ENCODE results near the gene EPHA4.

The EPHA4 gene

DNA sequence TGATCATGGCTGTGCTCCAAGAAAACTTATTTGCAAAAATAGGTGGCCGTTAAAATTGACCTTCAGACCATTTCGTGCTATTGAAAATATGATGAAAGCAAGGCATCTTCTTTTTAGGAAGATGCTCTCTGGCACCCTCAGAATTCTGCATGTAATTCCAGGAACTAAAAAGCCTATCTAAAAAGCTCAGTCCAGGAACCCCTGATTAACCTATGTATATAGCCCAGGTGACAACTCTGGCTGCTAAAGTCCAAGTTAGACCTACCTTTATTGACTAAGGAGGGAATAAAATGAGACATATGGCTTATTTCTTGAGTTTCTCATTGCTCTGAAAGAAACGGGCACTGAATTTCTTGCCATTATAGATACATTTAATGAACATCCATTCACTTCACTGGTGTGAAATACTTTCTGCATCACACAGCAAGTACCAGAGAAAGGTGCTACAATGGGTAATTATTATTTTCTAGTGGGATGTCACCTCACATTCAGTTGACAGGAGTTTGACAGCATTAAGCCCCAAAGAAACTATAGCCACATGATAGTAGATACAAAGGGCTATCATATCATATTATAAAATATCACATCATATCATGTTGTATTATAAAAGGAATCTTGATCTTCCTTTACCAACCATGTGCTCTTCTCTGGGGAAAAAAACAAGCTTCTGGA is 83.8 kb downstream of the EPHA4 start:
- Histone ChIP-seq H3K4me3 (ENCODE audit: low read length) (no peak overlapping the region), H3K36me3 (replicated peaks; ENCODE audit: low read depth, low read length) (no peaks in the 10 kb centered on the region), H3K27me3 (ENCODE audit: low read depth, low read length) (no peaks in the 10 kb centered on the region), H3K9ac (ENCODE audit: low read length) (no peak overlapping the region), H3K79me2 (ENCODE audit: low read length) (no peaks in the 10 kb centered on the region), H3K9me3 (ENCODE audit: insufficient read depth, low read length) (no peaks in the 10 kb centered on the region), H4K20me1 (ENCODE audit: insufficient read depth, low read length) (no peaks in the 10 kb centered on the region), H3K4me1 (ENCODE audit: low read length) (peaks cover 9% of the 10 kb centered on the region), H3K4me2 (ENCODE audit: low read length) (no peak overlapping the region), H2AFZ (ENCODE audit: low read depth, low read length) (no peak overlapping the region), H3K27ac (ENCODE audit: low read length) (no peak overlapping the region)
- TF ChIP-seq, protein P1, sequence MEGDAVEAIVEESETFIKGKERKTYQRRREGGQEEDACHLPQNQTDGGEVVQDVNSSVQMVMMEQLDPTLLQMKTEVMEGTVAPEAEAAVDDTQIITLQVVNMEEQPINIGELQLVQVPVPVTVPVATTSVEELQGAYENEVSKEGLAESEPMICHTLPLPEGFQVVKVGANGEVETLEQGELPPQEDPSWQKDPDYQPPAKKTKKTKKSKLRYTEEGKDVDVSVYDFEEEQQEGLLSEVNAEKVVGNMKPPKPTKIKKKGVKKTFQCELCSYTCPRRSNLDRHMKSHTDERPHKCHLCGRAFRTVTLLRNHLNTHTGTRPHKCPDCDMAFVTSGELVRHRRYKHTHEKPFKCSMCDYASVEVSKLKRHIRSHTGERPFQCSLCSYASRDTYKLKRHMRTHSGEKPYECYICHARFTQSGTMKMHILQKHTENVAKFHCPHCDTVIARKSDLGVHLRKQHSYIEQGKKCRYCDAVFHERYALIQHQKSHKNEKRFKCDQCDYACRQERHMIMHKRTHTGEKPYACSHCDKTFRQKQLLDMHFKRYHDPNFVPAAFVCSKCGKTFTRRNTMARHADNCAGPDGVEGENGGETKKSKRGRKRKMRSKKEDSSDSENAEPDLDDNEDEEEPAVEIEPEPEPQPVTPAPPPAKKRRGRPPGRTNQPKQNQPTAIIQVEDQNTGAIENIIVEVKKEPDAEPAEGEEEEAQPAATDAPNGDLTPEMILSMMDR (IDR thresholded peaks at IDR 0.05; ENCODE audit: low read depth, low read length) = no peak
- TF ChIP-seq EZH2phosphoT487 (IDR thresholded peaks at IDR 0.05; ENCODE audit: low read depth) = no peak

DNA sequence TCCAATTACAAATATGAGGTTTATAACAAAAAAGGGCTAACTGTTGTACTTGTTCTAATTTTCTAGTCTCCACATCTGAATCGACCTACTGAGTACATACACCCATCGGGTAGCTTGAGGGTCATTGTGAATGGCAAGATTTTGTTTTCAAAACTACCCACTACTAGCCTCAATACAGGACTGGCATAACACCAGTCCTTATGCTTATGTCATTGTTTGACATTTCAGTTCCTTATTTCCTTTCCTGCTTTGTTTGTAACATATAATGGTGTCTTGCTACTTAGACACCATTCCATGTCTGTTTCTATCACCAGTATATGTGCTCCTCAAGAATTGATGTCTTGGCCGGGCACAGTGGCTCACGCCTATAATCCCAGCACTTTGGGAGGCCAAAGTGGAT is 86.0 kb downstream of the EPHA4 start:
- Histone ChIP-seq H3K4me3 (ENCODE audit: low read length) (no peak overlapping the region), H3K4me2 (ENCODE audit: low read length) (no peak overlapping the region), H4K20me1 (ENCODE audit: insufficient read depth, low read length) (no peaks in the 10 kb centered on the region), H2AFZ (ENCODE audit: low read depth, low read length) (no peak overlapping the region), H3K9ac (ENCODE audit: low read length) (no peak overlapping the region), H3K27me3 (ENCODE audit: low read depth, low read length) (no peaks in the 10 kb centered on the region), H3K27ac (ENCODE audit: low read length) (no peak overlapping the region), H3K36me3 (replicated peaks; ENCODE audit: low read depth, low read length) (no peaks in the 10 kb centered on the region), H3K9me3 (ENCODE audit: insufficient read depth, low read length) (no peaks in the 10 kb centered on the region), H3K79me2 (ENCODE audit: low read length) (no peaks in the 10 kb centered on the region), H3K4me1 (ENCODE audit: low read length) (peaks cover 5% of the 10 kb centered on the region)
- no peak for TF ChIP-seq EZH2phosphoT487 (IDR thresholded peaks at IDR 0.05; ENCODE audit: low read depth)
- TF ChIP-seq, protein P1 (IDR thresholded peaks at IDR 0.05; ENCODE audit: low read depth, low read length) = no peak

DNA sequence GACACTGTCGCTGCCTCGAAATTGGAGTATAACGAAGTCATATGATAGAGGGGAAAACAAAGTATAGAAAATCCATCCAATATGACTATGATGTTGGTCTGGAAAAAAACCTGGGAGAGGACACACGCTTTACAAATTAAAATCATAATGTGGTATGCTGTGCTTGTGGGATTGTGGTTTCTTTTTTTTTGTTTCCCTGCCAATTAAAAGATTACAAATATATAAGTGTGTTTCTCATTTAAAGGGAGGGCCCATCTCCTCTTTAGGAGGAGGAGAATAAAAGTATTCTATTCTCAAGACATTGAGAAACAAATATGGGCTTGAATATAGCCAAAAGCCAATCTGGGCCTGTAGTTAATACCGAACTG is 86.6 kb downstream of the EPHA4 start:
- Histone ChIP-seq H3K27me3 (ENCODE audit: low read depth, low read length) (no peaks in the 10 kb centered on the region), H2AFZ (ENCODE audit: low read depth, low read length) (no peak overlapping the region), H3K9ac (ENCODE audit: low read length) (no peak overlapping the region), H4K20me1 (ENCODE audit: insufficient read depth, low read length) (no peaks in the 10 kb centered on the region), H3K79me2 (ENCODE audit: low read length) (no peaks in the 10 kb centered on the region), H3K27ac (ENCODE audit: low read length) (no peak overlapping the region), H3K4me2 (ENCODE audit: low read length) (no peak overlapping the region), H3K4me3 (ENCODE audit: low read length) (no peak overlapping the region), H3K36me3 (replicated peaks; ENCODE audit: low read depth, low read length) (no peaks in the 10 kb centered on the region), H3K4me1 (ENCODE audit: low read length) (peaks cover 5% of the 10 kb centered on the region), H3K9me3 (ENCODE audit: insufficient read depth, low read length) (no peaks in the 10 kb centered on the region)
- no peak for TF ChIP-seq EZH2phosphoT487 (IDR thresholded peaks at IDR 0.05; ENCODE audit: low read depth)
- TF ChIP-seq, protein P1 (IDR thresholded peaks at IDR 0.05; ENCODE audit: low read depth, low read length) = no peak

DNA sequence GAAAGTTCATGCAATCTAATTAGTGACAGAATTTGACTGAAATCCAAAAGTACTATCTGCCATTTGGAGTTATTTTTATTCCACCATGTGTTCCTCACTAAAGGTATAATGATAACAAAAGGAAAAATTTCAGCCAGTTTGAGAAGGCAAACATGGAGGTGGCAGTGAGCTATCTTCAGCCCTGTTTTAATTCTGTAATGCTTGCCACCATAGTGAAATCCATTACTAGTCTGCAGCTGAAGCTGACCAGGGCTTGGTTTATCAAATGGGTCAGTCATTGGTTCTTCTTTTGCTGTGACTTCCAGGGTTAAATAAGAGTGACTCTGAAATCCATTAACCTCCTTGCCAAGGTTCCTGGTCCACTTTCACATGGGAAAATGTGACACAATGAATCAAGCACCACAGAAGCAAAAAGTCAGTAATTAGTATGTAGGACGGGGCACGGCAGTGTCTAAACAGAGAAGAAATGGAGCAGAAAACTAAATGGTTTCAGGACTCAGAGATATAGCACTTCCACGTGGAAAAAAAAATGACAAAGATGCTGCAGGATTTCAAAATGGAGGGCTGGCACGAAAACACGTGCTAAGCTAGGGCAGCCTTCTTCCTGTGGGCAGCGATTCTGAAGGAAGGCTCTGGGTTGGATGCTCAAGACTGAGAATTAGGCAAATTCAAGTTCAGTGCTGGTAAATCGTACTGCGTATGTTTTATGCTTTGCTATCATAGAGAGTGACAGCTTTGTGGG is 87.2 kb downstream of the EPHA4 start:
- no peaks in the 10 kb centered on the region for H4K20me1 ChIP-seq (ENCODE audit: insufficient read depth, low read length)
- no peak overlapping the region for H3K4me3 ChIP-seq (ENCODE audit: low read length)
- H3K4me1 ChIP-seq (ENCODE audit: low read length) = peaks cover 5% of the 10 kb centered on the region
- H3K4me2 ChIP-seq (ENCODE audit: low read length) = no peak overlapping the region
- no peak overlapping the region for H2AFZ ChIP-seq (ENCODE audit: low read depth, low read length)
- no peak for TF ChIP-seq EZH2phosphoT487 (IDR thresholded peaks at IDR 0.05; ENCODE audit: low read depth)
- TF ChIP-seq, protein P1 (IDR thresholded peaks at IDR 0.05; ENCODE audit: low read depth, low read length) = no peak
- no peaks in the 10 kb centered on the region for H3K9me3 ChIP-seq (ENCODE audit: insufficient read depth, low read length)
- H3K79me2 ChIP-seq (ENCODE audit: low read length) = no peaks in the 10 kb centered on the region
- no peak overlapping the region for H3K9ac ChIP-seq (ENCODE audit: low read length)
- H3K27ac ChIP-seq (ENCODE audit: low read length) = no peak overlapping the region
- no peaks in the 10 kb centered on the region for H3K27me3 ChIP-seq (ENCODE audit: low read depth, low read length)
- H3K36me3 ChIP-seq (replicated peaks; ENCODE audit: low read depth, low read length) = no peaks in the 10 kb centered on the region
